DOHH2 (cell line): ENCODE results near the gene MIX23.

Source experiments
- H3F3A ChIP-seq: fragments of 200-600 bp; sonication (generic), shearing (Covaris generic); 2 replicates; pipeline ENCODE4 v1.6.0; 2016; ENCODE audit warnings: antibody characterized with exemption, mild to moderate bottlenecking; ENCODE audit not compliant: control insufficient read depth, insufficient read depth
- H3K27ac ChIP-seq: fragments of 200-600 bp; sonication (generic); 2 replicates; pipeline ENCODE4 v1.5.1; 2014; ENCODE audit warnings: low read depth, mild to moderate bottlenecking, low read length, moderate library complexity
- H3K27me3 ChIP-seq: fragments of 200-600 bp; sonication (generic); 2 replicates; pipeline ENCODE4 v1.6.1; 2014; ENCODE audit warnings: mild to moderate bottlenecking, low read length, mixed read lengths; ENCODE audit not compliant: control insufficient read depth
- H3K36me3 ChIP-seq: fragments of 200-600 bp; sonication (generic); 2 replicates; pipeline ENCODE4 v1.6.1; 2014; ENCODE audit warnings: mild to moderate bottlenecking, low read length, moderate library complexity, mixed read lengths; ENCODE audit not compliant: control insufficient read depth
- H3K4me1 ChIP-seq: fragments of 200-600 bp; sonication (generic); 2 replicates; pipeline ENCODE4 v1.6.1; 2014; ENCODE audit warnings: mild to moderate bottlenecking, low read length, mixed read lengths; ENCODE audit not compliant: control insufficient read depth
- H3K4me2 ChIP-seq: fragments of 200-600 bp; sonication (generic); 2 replicates; pipeline ENCODE4 v1.6.0; 2014; ENCODE audit warnings: mild to moderate bottlenecking, low read length, moderate library complexity
- H3K4me3 ChIP-seq: fragments of 200-600 bp; sonication (generic); 2 replicates; pipeline ENCODE4 v1.5.1; 2014; ENCODE audit warnings: mild to moderate bottlenecking, low read length, mixed read lengths
- H3K79me2 ChIP-seq: fragments of 200-600 bp; sonication (generic); 2 replicates; pipeline ENCODE4 v1.6.1; 2014; ENCODE audit warnings: mild to moderate bottlenecking, low read length, mixed read lengths; ENCODE audit not compliant: control insufficient read depth
- H3K9me2 ChIP-seq: fragments of 200-600 bp; sonication (generic); replicated peaks from 2 replicates; pipeline ENCODE4 v1.6.1; 2014; ENCODE audit warnings: mild to moderate bottlenecking, low read length, mixed read lengths; ENCODE audit not compliant: control insufficient read depth
- H3K9me3 ChIP-seq: fragments of 200-600 bp; sonication (generic); 2 replicates; pipeline ENCODE4 v1.6.1; 2014; ENCODE audit warnings: antibody characterized with exemption, low read length, mixed read lengths; ENCODE audit not compliant: control insufficient read depth, insufficient read depth
- H4K20me1 ChIP-seq: fragments of 200-600 bp; sonication (generic); 2 replicates; pipeline ENCODE4 v1.6.0; 2014; ENCODE audit warnings: low read depth, mild to moderate bottlenecking, antibody characterized with exemption, low read length, moderate library complexity; ENCODE audit not compliant: control insufficient read depth, insufficient read depth
- EZH2phosphoT487 ChIP-seq: fragments of 200-600 bp; sonication (generic); IDR thresholded peaks from 2 replicates; pipeline ENCODE4 v1.6.1; 2017; ENCODE audit warnings: borderline replicate concordance, mild to moderate bottlenecking, antibody characterized with exemption, low read length, moderate library complexity, mixed read lengths
- TF ChIP-seq, protein P1 (sequence below): fragments of 200-600 bp; sonication (generic); IDR thresholded peaks from one replicate; pipeline ENCODE4 v1.5.1; 2014; ENCODE audit warnings: antibody characterized with exemption, mild to moderate bottlenecking, low read depth, low read length; ENCODE audit not compliant: poor library complexity, severe bottlenecking

The MIX23 gene

DNA sequence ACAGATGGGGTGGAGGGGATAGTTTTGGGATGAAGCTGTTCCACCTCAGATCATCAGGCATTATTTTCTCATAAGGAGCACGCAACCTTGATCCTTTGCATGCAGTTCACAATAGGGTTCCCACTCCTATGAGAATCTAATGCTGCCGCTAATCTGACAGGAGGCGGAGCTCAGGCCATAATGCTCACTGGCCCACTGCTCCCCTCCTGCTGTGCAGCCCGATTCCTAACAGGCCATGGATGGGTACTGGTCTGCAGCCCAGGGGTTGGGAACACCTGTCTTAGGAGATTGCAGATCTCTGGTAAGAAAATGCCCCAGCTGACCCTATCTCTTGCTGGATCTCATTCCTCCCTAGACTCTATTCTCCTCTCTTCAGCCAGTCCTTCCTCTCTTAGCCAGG, 51.1 kb downstream of the MIX23 start:
- Histone ChIP-seq H3K36me3 (no peaks in the 10 kb centered on the region), H3K27ac (no peak overlapping the region), H3K9me2 (no peaks in the 10 kb centered on the region), H4K20me1 (no peaks in the 10 kb centered on the region), H3K4me2 (no peak overlapping the region), H3K79me2 (no peaks in the 10 kb centered on the region), H3K4me3 (no peak overlapping the region), H3K4me1 (no peaks in the 10 kb centered on the region), H3F3A (no peaks in the 10 kb centered on the region), H3K27me3 (peaks cover 4% of the 10 kb centered on the region), H3K9me3 (no peaks in the 10 kb centered on the region)
- no peak for TF ChIP-seq EZH2phosphoT487
- TF ChIP-seq, protein P1, sequence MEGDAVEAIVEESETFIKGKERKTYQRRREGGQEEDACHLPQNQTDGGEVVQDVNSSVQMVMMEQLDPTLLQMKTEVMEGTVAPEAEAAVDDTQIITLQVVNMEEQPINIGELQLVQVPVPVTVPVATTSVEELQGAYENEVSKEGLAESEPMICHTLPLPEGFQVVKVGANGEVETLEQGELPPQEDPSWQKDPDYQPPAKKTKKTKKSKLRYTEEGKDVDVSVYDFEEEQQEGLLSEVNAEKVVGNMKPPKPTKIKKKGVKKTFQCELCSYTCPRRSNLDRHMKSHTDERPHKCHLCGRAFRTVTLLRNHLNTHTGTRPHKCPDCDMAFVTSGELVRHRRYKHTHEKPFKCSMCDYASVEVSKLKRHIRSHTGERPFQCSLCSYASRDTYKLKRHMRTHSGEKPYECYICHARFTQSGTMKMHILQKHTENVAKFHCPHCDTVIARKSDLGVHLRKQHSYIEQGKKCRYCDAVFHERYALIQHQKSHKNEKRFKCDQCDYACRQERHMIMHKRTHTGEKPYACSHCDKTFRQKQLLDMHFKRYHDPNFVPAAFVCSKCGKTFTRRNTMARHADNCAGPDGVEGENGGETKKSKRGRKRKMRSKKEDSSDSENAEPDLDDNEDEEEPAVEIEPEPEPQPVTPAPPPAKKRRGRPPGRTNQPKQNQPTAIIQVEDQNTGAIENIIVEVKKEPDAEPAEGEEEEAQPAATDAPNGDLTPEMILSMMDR = no peak

DNA sequence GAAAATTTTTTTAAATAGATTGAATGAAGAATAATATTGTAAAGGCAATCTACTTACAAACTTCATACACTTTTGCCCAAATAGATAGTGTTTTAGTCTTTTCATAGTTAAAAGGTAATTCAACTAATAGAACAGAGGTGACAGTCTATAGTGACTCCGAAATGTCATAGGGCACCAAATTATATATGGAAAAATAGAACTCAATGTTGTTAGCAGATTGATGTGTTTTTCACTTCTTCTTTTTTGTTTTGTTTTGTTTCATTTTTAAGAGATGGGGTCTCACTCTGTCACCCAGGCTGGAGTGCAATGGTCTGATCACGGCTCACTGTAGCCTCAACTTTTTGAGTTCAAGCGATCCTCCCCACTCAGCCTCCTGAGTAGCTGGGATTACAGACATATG, 57.3 kb downstream of the MIX23 start:
- Histone ChIP-seq H3K9me3 (no peaks in the 10 kb centered on the region), H3K36me3 (no peaks in the 10 kb centered on the region), H3K27me3 (no peaks in the 10 kb centered on the region), H3K27ac (no peak overlapping the region), H3K4me2 (no peak overlapping the region), H3K9me2 (no peaks in the 10 kb centered on the region), H4K20me1 (no peaks in the 10 kb centered on the region), H3K4me3 (no peak overlapping the region), H3K79me2 (no peaks in the 10 kb centered on the region), H3K4me1 (no peaks in the 10 kb centered on the region), H3F3A (no peaks in the 10 kb centered on the region)
- TF ChIP-seq, protein P1 = no peak
- TF ChIP-seq EZH2phosphoT487 = no peak

DNA sequence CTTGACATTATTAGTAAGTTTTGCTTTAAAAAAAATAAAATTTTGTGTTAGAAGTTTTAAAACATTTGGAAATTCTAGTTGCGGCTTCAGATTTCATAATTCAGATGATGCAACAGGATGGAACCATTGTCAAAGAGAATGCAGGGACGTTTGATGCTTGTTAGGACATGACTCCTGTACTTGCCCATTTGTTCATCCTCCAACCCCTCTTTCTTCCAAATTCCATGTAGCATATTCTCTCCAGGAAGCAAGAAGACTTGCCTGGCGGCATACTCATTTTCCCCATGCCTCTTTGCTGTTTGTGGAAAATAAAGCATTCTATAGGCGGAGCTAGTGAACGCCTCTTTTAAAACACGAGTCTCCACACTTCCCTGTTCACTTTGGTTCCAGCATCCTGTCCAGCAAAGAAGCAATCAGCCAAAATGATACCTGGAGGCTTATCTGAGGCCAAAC, 58.1 kb downstream of the MIX23 start, which contains the start of gene CSTA:
TSS of gene CSTA (plus strand) at position 378 of the 453 bp plus-strand sequence. CDS start at position 423, 45 bp downstream.
- Histone ChIP-seq H3K27me3 (no peaks in the 10 kb centered on the region), H3K4me1 (no peaks in the 10 kb centered on the region), H3F3A (no peaks in the 10 kb centered on the region), H3K4me3 (no peak within 1 kb of the TSS), H3K9me3 (no peaks in the 10 kb centered on the region), H3K4me2 (no peak within 1 kb of the TSS), H3K79me2 (no peaks in the 10 kb centered on the region), H3K9me2 (no peaks in the 10 kb centered on the region), H3K27ac (no peak within 1 kb of the TSS), H3K36me3 (no peaks in the 10 kb centered on the region), H4K20me1 (no peaks in the 10 kb centered on the region)
- TF ChIP-seq, protein P1 = no peak
- TF ChIP-seq EZH2phosphoT487 = no peak
